Nephron progenitor cell (in vitro differentiated cells): ENCODE data around the gene AGFG2.

Experiments
- DNase-seq: peaks from one replicate; pipeline ENCODE4 v3.0.0; 2021
- H3K27ac Mint-ChIP-seq: 2 replicates; pipeline ENCODE4 v1.8.0; 2021; ENCODE audit warnings: mild to moderate bottlenecking, moderate library complexity, mixed read lengths
- H3K27me3 Mint-ChIP-seq: 2 replicates; pipeline ENCODE4 v1.8.0; 2021; ENCODE audit warnings: mild to moderate bottlenecking, low read depth, mixed read lengths; ENCODE audit not compliant: poor library complexity
- H3K36me3 Mint-ChIP-seq: 2 replicates; pipeline ENCODE4 v1.8.0; 2021; ENCODE audit warnings: low read depth, mixed read lengths
- H3K4me1 Mint-ChIP-seq: 2 replicates; pipeline ENCODE4 v1.8.0; 2021; ENCODE audit warnings: mixed read lengths
- H3K4me3 Mint-ChIP-seq: 2 replicates; pipeline ENCODE4 v1.8.0; 2021; ENCODE audit warnings: mild to moderate bottlenecking, moderate library complexity, mixed read lengths
- H3K9me3 Mint-ChIP-seq: 2 replicates; pipeline ENCODE4 v1.8.0; 2021; ENCODE audit warnings: mild to moderate bottlenecking, moderate library complexity, mixed read lengths
- TF ChIP-seq, protein P1 (sequence below): fragments of 200-600 bp; sonication (generic); IDR thresholded peaks from 2 replicates; pipeline ENCODE4 v1.5.0; 2021; ENCODE audit warnings: antibody characterized with exemption

Gene AGFG2

DNA sequence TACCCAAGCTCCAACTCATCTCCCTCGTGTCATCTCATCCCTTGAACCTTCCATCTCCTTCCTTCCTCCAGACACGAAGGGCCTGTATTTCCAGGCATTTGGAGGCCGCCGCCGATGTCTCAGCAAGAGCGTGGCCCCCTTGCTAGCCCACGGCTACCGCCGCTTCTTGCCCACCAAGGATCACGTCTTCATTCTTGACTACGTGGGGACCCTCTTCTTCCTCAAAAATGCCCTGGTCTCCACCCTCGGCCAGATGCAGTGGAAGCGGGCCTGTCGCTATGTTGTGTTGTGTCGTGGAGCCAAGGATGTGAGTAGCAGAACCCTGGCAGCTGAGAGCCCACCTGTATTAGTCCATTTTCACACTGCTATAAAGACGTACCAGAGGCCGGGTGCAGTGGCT, 52.6 kb downstream of the AGFG2 start:
- Mint-ChIP-seq H3K4me3 (no peak overlapping the region), H3K4me1 (peaks cover 70% of the 10 kb centered on the region), H3K36me3 (peaks cover 23% of the 10 kb centered on the region), H3K27ac (peak overlapping the region; percentile 90), H3K9me3 (peaks cover 10% of the 10 kb centered on the region), H3K27me3 (peaks cover 3% of the 10 kb centered on the region)
- TF ChIP-seq, protein P1, sequence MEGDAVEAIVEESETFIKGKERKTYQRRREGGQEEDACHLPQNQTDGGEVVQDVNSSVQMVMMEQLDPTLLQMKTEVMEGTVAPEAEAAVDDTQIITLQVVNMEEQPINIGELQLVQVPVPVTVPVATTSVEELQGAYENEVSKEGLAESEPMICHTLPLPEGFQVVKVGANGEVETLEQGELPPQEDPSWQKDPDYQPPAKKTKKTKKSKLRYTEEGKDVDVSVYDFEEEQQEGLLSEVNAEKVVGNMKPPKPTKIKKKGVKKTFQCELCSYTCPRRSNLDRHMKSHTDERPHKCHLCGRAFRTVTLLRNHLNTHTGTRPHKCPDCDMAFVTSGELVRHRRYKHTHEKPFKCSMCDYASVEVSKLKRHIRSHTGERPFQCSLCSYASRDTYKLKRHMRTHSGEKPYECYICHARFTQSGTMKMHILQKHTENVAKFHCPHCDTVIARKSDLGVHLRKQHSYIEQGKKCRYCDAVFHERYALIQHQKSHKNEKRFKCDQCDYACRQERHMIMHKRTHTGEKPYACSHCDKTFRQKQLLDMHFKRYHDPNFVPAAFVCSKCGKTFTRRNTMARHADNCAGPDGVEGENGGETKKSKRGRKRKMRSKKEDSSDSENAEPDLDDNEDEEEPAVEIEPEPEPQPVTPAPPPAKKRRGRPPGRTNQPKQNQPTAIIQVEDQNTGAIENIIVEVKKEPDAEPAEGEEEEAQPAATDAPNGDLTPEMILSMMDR = no peak
- no peak for DNase-seq

GRCh38 chr7:100595188-100595587, 56.2 kb downstream of the AGFG2 start:
- H3K4me3 Mint-ChIP-seq = no peak overlapping the region
- H3K36me3 Mint-ChIP-seq = peaks cover 31% of the 10 kb centered on the region
- no peak for DNase-seq
- no peak overlapping the region for H3K27ac Mint-ChIP-seq
- H3K9me3 Mint-ChIP-seq = peaks cover 10% of the 10 kb centered on the region
- peaks cover 67% of the 10 kb centered on the region for H3K4me1 Mint-ChIP-seq
- TF ChIP-seq, protein P1 = no peak
- peaks cover 7% of the 10 kb centered on the region for H3K27me3 Mint-ChIP-seq

- Mint-ChIP-seq H3K27ac (peak overlapping the region; percentile 29), H3K9me3 (peaks cover 6% of the 10 kb centered on the region), H3K27me3 (peaks cover 7% of the 10 kb centered on the region), H3K4me1 (peaks cover 69% of the 10 kb centered on the region), H3K4me3 (no peak overlapping the region), H3K36me3 (peaks cover 22% of the 10 kb centered on the region)
- TF ChIP-seq, protein P1 = no peak
- no peak for DNase-seq
Observed at GRCh38 chr7:100598425-100598824, 59.4 kb downstream of the AGFG2 start.

GRCh38 chr7:100599911-100600729, 61.1 kb downstream of the AGFG2 start:
- H3K27me3 Mint-ChIP-seq = peaks cover 10% of the 10 kb centered on the region

DNA sequence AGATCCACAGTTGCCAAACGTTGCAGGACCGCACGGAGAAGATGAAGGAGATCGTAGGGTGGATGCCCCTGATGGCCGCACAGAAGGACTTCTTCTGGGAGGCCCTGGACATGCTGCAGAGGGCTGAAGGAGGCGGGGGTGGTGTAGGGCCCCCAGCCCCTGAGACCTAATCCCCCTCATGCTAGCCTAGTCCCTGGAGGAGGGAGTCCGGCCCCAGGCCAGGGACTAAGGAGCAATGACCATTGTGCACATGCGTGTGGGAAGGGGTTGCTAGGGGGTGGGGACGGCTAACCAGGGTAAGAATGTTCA, 61.7 kb downstream of the AGFG2 start:
- Mint-ChIP-seq H3K27me3 (peaks cover 14% of the 10 kb centered on the region), H3K27ac (no peak overlapping the region), H3K4me3 (peak overlapping the region; percentile 36), H3K36me3 (peaks cover 15% of the 10 kb centered on the region), H3K9me3 (no peaks in the 10 kb centered on the region), H3K4me1 (peaks cover 72% of the 10 kb centered on the region)
- TF ChIP-seq, protein P1 = no peak
- no peak for DNase-seq

More at GRCh38 chr7:100599911-100600729, 61.1 kb downstream of the AGFG2 start:
- Mint-ChIP-seq H3K36me3 (peaks cover 14% of the 10 kb centered on the region), H3K4me3 (peak overlapping the region; percentile 36), H3K27ac (no peak overlapping the region), H3K4me1 (peaks cover 66% of the 10 kb centered on the region), H3K9me3 (no peaks in the 10 kb centered on the region)
- TF ChIP-seq, protein P1 = no peak
- no peak for DNase-seq
